T-cell (primary cell): Measurements from ENCODE around the gene FBXO48. TPM values are rescaled to one million over a fixed set of nuclear protein-coding genes. Genes with fewer than 3 reads are reported as not detected.

ENCODE experiments used
- ATAC-seq, 4 experiments: fragments of 200-7000 bp in 3 of 4; fragments of 150-1000 bp in 1 of 4; cut with Tn5 transposase; replicated peaks in 1 of 4; 1 replicate in 3 of 4; 2 replicates in 1 of 4; pipeline ENCODE4 v1.10.0; 2021; ENCODE audit warnings: moderate library complexity in 3 of 4, mild to moderate bottlenecking in 2 of 4, moderate number of reproducible peaks in 1 of 4
- CTCF ChIA-PET, 2 donors: fragments of 300-600 bp; sonication (Branson Sonifier 250); formaldehyde crosslinking; loops; one replicate each; lab custom pipeline; 2022; ENCODE audit warnings: antibody characterized with exemption in 2 of 2; lab: Charles Lee
- POLR2A ChIA-PET, 2 donors: fragments of 300-600 bp; sonication (Branson Sonifier 250); formaldehyde crosslinking; loops; one replicate each; lab custom pipeline; 2022; ENCODE audit warnings: antibody characterized with exemption in 2 of 2; lab: Charles Lee
- DNase-seq, 35 experiments: peaks; one replicate each; pipeline versions ENCODE4 v3.0.0 to v3.0.0-alpha.2; 2013 to 2023
- H3K27ac ChIP-seq: one replicate; pipeline ENCODE4 v1.5.1; 2013; ENCODE audit warnings: low read length
- H3K27me3 ChIP-seq, 2 experiments: replicated peaks in 1 of 2; 1 replicate in 1 of 2; 2 replicates in 1 of 2; pipeline versions ENCODE4 v1.6.1 to v1.7.0; 2013; ENCODE audit warnings: low read length in 1 of 2, mixed read lengths in 1 of 2; ENCODE audit not compliant: control insufficient read depth in 2 of 2, insufficient read depth in 2 of 2; ENCODE audit errors: extremely low read depth in 1 of 2
- H3K36me3 ChIP-seq, 2 donors: 1 replicate in 1 of 2; 2 replicates in 1 of 2; pipeline versions ENCODE4 v1.6.1 to v1.7.0; 2013; ENCODE audit warnings: low read length in 1 of 2; ENCODE audit not compliant: control insufficient read depth in 2 of 2, insufficient read depth in 1 of 2; ENCODE audit errors: extremely low read depth in 1 of 2
- H3K4me1 ChIP-seq, 2 experiments: 1 replicate in 1 of 2; 2 replicates in 1 of 2; pipeline versions ENCODE4 v1.6.1 to v1.7.0; 2013; ENCODE audit warnings: low read length in 2 of 2, mixed read lengths in 1 of 2; ENCODE audit not compliant: insufficient read depth in 2 of 2, control insufficient read depth in 1 of 2; ENCODE audit errors: extremely low read depth in 1 of 2
- H3K4me3 ChIP-seq, 2 donors: 1 replicate in 1 of 2; 2 replicates in 1 of 2; pipeline versions ENCODE4 v1.5.1 to v1.7.0; 2013; ENCODE audit warnings: mild to moderate bottlenecking in 2 of 2, low read length in 1 of 2, moderate library complexity in 1 of 2; ENCODE audit not compliant: control insufficient read depth in 1 of 2; ENCODE audit errors: extremely low read depth in 1 of 2
- H3K9me3 ChIP-seq: 2 replicates; pipeline ENCODE4 v1.7.0; 2013
- H3K27ac Mint-ChIP-seq, 2 donors: one replicate each; pipeline ENCODE4 v1.8.0; 2020 to 2021; ENCODE audit warnings: mild to moderate bottlenecking in 2 of 2, mixed read lengths in 2 of 2
- H3K27me3 Mint-ChIP-seq, 2 donors: one replicate each; pipeline ENCODE4 v1.8.0; 2021 to 2022; ENCODE audit warnings: mixed read lengths in 2 of 2
- H3K36me3 Mint-ChIP-seq: one replicate; pipeline ENCODE4 v1.8.0; 2021; ENCODE audit warnings: mixed read lengths
- H3K4me1 Mint-ChIP-seq, 3 donors: one replicate each; pipeline ENCODE4 v1.8.0; 2020 to 2022; ENCODE audit warnings: mixed read lengths in 3 of 3, mild to moderate bottlenecking in 1 of 3
- H3K4me3 Mint-ChIP-seq, 3 donors: one replicate each; pipeline ENCODE4 v1.8.0; 2020 to 2022; ENCODE audit warnings: mild to moderate bottlenecking in 3 of 3, mixed read lengths in 3 of 3, moderate library complexity in 3 of 3
- H3K9me3 Mint-ChIP-seq, 3 donors: one replicate each; pipeline ENCODE4 v1.8.0; 2020 to 2022; ENCODE audit warnings: mixed read lengths in 3 of 3
- WGBS: methylation state at CpG from one replicate; pipeline ENCODE4 v1.1.5; 2013; ENCODE audit warnings: missing lambda C conversion rate; ENCODE audit not compliant: insufficient coverage; 5-methylcytosine and 5-hydroxymethylcytosine counted together
- total RNA-seq, 35 experiments: library from RNA in 6 of 35; stranded (reverse) in 6 of 35; fragments of 120-200 nt in 1 of 35; gene quantifications; one replicate each; pipeline versions ENCODE4 v1.2.1 to v1.2.4 and lab custom pipeline; 2013 to 2026

The FBXO48 gene
- total RNA-seq, 5 donors from 2014 or later (not counting 1 experiment from before 2014, with no cell fraction given), result 1.8 to 4.5 (median 4.5) TPM

DNA sequence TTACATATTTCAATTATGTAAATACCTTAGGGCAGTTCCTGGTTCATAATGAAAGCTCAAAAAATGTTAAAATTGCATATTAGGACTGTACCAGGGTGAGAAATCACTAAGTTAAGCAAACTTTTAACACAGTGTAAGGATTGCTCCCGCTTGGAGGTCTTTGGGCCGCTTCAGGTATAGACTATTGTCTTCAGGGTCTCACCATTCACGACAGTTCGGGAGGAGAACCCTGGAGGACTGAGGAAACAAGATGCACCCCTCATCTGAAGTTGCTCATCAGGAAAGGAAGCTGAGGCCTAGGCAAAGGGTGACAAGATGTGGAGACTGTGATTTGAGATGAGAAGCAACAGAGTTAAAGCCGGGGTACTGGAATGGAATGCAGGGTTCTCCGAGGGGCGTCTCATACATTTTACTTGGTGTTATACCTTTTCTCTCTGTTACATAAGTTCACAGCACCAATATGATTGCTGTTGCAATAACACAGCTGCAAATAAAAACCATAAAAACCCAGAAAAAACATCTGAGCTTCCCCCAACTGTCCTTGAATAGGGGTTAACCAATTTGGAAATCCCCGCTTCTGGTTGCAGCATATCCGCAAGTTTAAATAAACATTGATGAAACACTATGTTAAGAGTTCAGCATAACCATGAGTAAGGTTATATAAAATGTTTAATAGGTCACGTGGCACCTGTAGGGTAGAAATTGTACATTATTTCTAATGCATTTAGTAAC is 40.1 kb downstream of the FBXO48 start:
- peak overlapping the region; percentile 81 for H3K27ac ChIP-seq
- CTCF ChIA-PET, result interaction anchor here (0.6 to 2.0 kb wide), 4 partner anchors 14 to 820 kb away, joined by 3 to 8 read pairs (median 4); no protein-coding TSS in a partner anchor
- POLR2A ChIA-PET, result no interaction called here
- H3K36me3 Mint-ChIP-seq, result no peaks in the 10 kb centered on the region
- H3K4me1 ChIP-seq, result peaks cover 0 to 35% of the 10 kb centered on the region in 2 experiments
- ATAC-seq (peak; percentile 35 to 82 (median 64)), DNase-seq (peak in 8 of 35 experiments; percentile 14 to 68 (median 29))
- H3K27me3 ChIP-seq, result no peaks in the 10 kb centered on the region
- H3K9me3 Mint-ChIP-seq, result no peaks in the 10 kb centered on the region
- H3K9me3 ChIP-seq, result no peaks in the 10 kb centered on the region
- H3K4me3 ChIP-seq, result no peak overlapping the region
- WGBS, result 64% methylated on average over 7 of the region's 10 CpGs
- H3K4me3 Mint-ChIP-seq, result peak overlapping the region in 2 of 3 donors; percentile 7 to 28
- H3K36me3 ChIP-seq, result no peaks in the 10 kb centered on the region
- H3K27me3 Mint-ChIP-seq, result no peaks in the 10 kb centered on the region
- H3K4me1 Mint-ChIP-seq, result peaks cover 0 to 26% (median 18%) of the 10 kb centered on the region in 3 donors
- peak overlapping the region; percentile 94 to 95 for H3K27ac Mint-ChIP-seq

DNA sequence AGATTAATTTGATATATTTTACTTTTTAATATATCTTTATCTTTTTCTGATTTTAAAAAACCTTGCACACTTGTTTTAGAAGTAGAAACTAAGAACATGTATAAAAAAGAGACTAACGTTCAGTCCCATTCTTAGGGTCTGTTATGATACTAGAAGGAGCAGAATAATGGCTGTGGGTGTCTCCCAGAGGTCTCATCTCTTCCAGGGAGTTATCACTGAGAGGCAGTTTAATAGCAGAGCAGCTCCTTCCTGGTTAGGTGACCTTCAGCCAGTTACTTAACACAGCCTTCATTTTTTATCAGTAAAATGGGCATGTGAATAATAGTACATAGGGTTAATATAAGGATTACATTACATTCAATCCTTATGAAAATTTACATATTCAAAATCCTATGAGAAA is 40.6 kb downstream of the FBXO48 start:
- ChIA-PET POLR2A (no interaction called here), CTCF (interaction anchor here (0.6 to 2.0 kb wide), 4 partner anchors 15 to 821 kb away, joined by 3 to 8 read pairs (median 4); no protein-coding TSS in a partner anchor)
- Histone ChIP-seq H3K27me3 (no peaks in the 10 kb centered on the region), H3K36me3 (no peaks in the 10 kb centered on the region), H3K9me3 (no peaks in the 10 kb centered on the region), H3K4me3 (no peak overlapping the region), H3K4me1 (peaks cover 0 to 31% of the 10 kb centered on the region in 2 experiments), H3K27ac (peak overlapping the region; percentile 81)
- H3K27me3 Mint-ChIP-seq, result no peaks in the 10 kb centered on the region
- no peaks in the 10 kb centered on the region for H3K36me3 Mint-ChIP-seq
- no peaks in the 10 kb centered on the region for H3K9me3 Mint-ChIP-seq
- no CpG with 5 or more reads among the region's 1 CpG for WGBS
- ATAC-seq, result no peak
- H3K4me1 Mint-ChIP-seq, result peaks cover 0 to 28% (median 19%) of the 10 kb centered on the region in 3 donors
- no peak overlapping the region for H3K4me3 Mint-ChIP-seq
- DNase-seq, result no peak
- H3K27ac Mint-ChIP-seq, result peak overlapping the region in 1 of 2 donors; percentile 95

DNA sequence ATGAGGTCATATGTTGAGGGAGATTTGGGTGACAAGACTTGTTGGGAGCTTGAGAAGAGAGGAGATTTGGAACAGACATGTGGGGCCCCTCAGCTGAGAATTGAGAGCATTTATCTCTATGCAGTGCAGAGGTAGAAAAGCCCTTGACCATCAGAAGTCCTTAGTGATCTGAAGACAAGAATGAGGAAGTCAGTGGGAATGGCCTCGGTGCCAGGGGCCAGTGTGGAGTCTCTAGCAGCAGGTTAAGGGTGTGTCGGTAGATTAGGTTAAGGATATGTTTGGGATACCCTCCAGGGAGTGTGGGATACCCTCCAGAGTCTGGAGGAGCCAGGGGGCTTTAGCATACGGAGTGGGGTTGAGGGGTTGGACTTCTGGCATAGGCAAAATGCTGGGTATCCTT is 41.6 kb downstream of the FBXO48 start:
- Mint-ChIP-seq H3K4me1 (peaks cover 0 to 30% (median 19%) of the 10 kb centered on the region in 3 donors), H3K36me3 (no peaks in the 10 kb centered on the region), H3K27me3 (no peaks in the 10 kb centered on the region), H3K9me3 (no peaks in the 10 kb centered on the region), H3K4me3 (no peak overlapping the region), H3K27ac (no peak overlapping the region)
- H3K36me3 ChIP-seq, result no peaks in the 10 kb centered on the region
- ATAC-seq, result no peak
- peaks cover 0 to 31% of the 10 kb centered on the region in 2 experiments for H3K4me1 ChIP-seq
- POLR2A ChIA-PET, result no interaction called here
- WGBS, result 78% methylated on average over 2 of the region's 3 CpGs
- no peaks in the 10 kb centered on the region for H3K27me3 ChIP-seq
- H3K9me3 ChIP-seq, result no peaks in the 10 kb centered on the region
- DNase-seq, result no peak
- CTCF ChIA-PET, result interaction anchor here in 1 of 2 donors (2.0 kb wide), 1 partner anchor 16 kb away, joined by 8 read pairs; no protein-coding TSS in a partner anchor
- H3K27ac ChIP-seq, result no peak overlapping the region
- no peak overlapping the region for H3K4me3 ChIP-seq

DNA sequence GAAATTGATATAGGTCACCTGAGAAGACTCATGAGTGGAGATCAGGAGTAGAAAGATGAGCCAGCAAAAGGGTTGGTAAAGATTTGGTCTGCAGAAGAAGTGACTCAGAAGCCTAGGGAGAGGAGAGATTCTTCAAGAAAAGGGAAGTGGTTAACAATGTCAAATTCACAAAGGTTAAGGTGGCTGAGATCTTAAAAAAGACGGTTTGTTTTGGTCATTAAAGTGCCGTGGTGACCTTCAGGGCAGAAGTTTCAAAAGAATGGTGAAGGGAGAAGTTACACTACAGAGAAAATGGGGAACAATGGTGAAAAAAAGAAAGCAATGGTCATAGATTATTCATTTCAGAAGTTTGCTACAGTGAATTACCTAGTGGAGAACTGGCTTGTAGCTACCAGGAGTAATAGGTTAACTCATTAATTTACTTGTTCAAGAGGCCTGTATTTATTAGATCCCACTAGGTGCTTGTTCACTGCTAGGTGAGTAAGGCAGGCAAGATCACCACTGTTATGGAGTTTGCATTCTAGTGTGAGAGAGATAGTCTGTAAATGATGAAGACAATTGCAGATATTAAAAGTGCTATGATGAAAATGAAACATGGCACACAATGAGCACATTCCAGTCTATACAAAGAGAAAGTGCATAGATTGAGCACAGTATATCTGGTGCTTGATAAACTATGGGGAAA is 43.0 kb downstream of the FBXO48 start:
- H3K9me3 Mint-ChIP-seq, result no peaks in the 10 kb centered on the region
- Histone ChIP-seq H3K4me1 (peaks cover 0 to 36% of the 10 kb centered on the region in 2 experiments), H3K36me3 (no peaks in the 10 kb centered on the region), H3K9me3 (no peaks in the 10 kb centered on the region), H3K27me3 (no peaks in the 10 kb centered on the region), H3K27ac (peak overlapping the region; percentile 59), H3K4me3 (no peak overlapping the region)
- no peak overlapping the region for H3K4me3 Mint-ChIP-seq
- H3K4me1 Mint-ChIP-seq, result peaks cover 0 to 35% (median 19%) of the 10 kb centered on the region in 3 donors
- no peaks in the 10 kb centered on the region for H3K36me3 Mint-ChIP-seq
- DNase-seq (peak in 1 of 35 experiments; percentile 38), ATAC-seq (peak; percentile 52 to 75 (median 62))
- ChIA-PET POLR2A (no interaction called here), CTCF (no interaction called here)
- 0% methylated on average over 2 of the region's 2 CpGs for WGBS
- no peak overlapping the region for H3K27ac Mint-ChIP-seq
- H3K27me3 Mint-ChIP-seq, result no peaks in the 10 kb centered on the region

DNA sequence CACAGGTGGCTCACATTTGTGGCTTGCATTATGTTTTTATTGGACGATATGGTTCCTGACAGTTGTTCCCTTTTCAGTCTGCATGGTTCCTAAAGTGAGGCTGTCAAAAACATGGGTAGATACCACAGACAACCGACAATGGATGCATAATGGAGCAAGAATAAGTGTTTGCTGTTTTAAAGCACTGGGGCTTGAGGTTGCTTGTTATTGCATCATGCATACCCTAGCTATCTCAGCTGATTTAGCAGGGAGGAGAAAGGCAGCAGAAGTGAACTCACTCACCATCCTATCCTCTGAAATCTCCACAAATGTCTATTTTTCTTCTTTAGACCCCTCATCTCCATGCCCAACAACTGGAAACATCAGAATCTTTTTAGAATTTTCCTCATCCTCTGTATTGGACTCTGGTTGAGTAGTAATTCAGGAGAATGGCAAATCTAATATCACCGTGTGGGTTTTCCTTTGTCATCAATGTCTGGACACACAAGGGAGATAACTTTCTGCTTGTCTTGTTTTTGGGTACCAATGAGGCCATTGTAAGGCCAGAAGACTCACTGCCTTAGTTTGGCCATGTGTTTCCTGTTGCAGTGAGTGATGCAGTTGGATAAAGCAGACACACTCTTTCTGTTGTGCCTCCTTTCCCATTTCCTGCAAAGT is 46.7 kb downstream of the FBXO48 start:
- no peak for DNase-seq
- H3K27me3 Mint-ChIP-seq, result peaks cover 0 to 2% of the 10 kb centered on the region in 2 donors
- Histone ChIP-seq H3K9me3 (no peaks in the 10 kb centered on the region), H3K4me3 (no peak overlapping the region), H3K27ac (no peak overlapping the region), H3K27me3 (no peaks in the 10 kb centered on the region), H3K4me1 (peaks cover 0 to 40% of the 10 kb centered on the region in 2 experiments), H3K36me3 (no peaks in the 10 kb centered on the region)
- H3K4me3 Mint-ChIP-seq, result no peak overlapping the region
- no peaks in the 10 kb centered on the region for H3K36me3 Mint-ChIP-seq
- ChIA-PET POLR2A (no interaction called here), CTCF (interaction anchor here in 1 of 2 donors (1.0 kb wide), 1 partner anchor 21 kb away, joined by 3 read pairs; no protein-coding TSS in a partner anchor)
- ATAC-seq, result no peak
- H3K9me3 Mint-ChIP-seq, result no peaks in the 10 kb centered on the region
- WGBS, result 57% methylated on average over 1 of the region's 3 CpGs
- peaks cover 0 to 37% (median 9%) of the 10 kb centered on the region in 3 donors for H3K4me1 Mint-ChIP-seq
- H3K27ac Mint-ChIP-seq, result no peak overlapping the region

DNA sequence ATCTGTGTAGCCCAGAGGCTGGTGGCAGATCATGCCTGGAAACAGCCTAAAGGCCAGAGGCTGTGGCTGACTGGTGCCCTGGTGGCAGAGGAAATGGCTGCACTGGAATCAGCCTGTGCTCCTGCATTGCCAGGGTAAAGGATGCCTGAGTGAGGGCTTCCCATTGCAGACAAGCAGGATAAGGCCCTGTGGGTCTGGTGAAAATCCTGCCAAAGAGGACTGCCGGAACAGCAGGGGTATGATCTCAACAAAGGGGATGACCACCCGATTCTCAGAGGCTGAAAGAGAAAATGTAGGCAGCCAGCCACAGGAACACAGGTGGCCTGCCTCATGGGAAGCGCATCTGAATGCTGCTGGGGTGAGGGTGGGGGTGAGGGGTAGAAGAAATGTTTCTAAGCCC is 48.2 kb downstream of the FBXO48 start:
- ChIA-PET CTCF (interaction anchor here (0.6 to 1.4 kb wide), 3 partner anchors 10 to 517 kb away, joined by 3 to 5 read pairs (median 3); no protein-coding TSS in a partner anchor), POLR2A (no interaction called here)
- H3K27ac Mint-ChIP-seq, result no peak overlapping the region
- DNase-seq, result no peak
- H3K9me3 Mint-ChIP-seq, result no peaks in the 10 kb centered on the region
- H3K27me3 ChIP-seq, result no peaks in the 10 kb centered on the region
- no peak for ATAC-seq
- 84% methylated on average over 2 of the region's 3 CpGs for WGBS
- peak overlapping the region; percentile 28 for H3K27ac ChIP-seq
- no peak overlapping the region for H3K4me3 Mint-ChIP-seq
- H3K27me3 Mint-ChIP-seq, result peaks cover 0 to 2% of the 10 kb centered on the region in 2 donors
- no peaks in the 10 kb centered on the region for H3K9me3 ChIP-seq
- H3K4me1 Mint-ChIP-seq, result peaks cover 0 to 37% (median 9%) of the 10 kb centered on the region in 3 donors
- H3K36me3 ChIP-seq, result no peaks in the 10 kb centered on the region
- H3K4me3 ChIP-seq, result no peak overlapping the region
- H3K4me1 ChIP-seq, result peaks cover 0 to 34% of the 10 kb centered on the region in 2 experiments
- no peaks in the 10 kb centered on the region for H3K36me3 Mint-ChIP-seq
